Islet of Langerhans (tissue), 1 donor: ENCODE measurements around the gene SIGLEC15.
"Not testable (repeated sequence)": the region's sequence is repeated elsewhere in the genome, so short reads cannot be mapped to it uniquely, and the experiment has no call there.

Experiments
- FAIRE-seq: peaks from one replicate; lab custom pipeline; 2011; peaks lifted over from hg19 to GRCh38; lab: Jason Lieb, UNC

The SIGLEC15 gene

DNA sequence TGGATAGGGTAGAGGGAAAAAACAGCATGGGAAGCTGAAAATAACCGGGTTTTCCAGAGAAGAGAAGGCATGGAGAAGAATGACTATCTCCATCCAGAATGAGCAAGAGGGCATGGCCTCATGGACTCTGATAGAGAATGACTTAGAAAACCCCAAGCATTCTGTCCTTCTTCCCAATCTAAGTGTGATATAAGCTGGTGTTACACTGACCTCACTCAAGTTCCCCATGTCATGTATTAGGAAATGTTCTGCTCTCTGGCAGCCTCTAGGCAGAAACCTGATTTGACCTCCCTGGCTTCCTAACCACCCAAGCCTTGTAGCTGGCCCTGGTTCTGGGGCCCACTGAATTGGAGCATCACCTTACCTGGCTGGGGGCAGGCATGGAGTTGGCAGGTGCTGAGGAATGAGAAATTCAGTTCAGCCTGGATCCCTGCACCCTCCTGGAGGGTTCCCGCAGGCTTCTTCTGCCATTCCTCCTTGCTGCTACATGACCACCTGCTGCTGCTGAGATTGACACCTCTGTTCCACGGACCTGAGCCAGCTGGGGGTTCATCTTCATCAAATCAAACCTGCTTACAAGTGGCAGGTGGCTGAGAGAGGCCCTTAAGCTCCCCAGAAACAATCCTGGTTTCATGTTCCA is 5.2 kb upstream of the SIGLEC15 start:
- FAIRE-seq: no peak

- no peak for FAIRE-seq
Observed at GRCh38 chr18:45821026-45821425, 4.4 kb upstream of the SIGLEC15 start.

- no peak for FAIRE-seq
Observed at GRCh38 chr18:45821711-45822110, 3.8 kb upstream of the SIGLEC15 start.

GRCh38 chr18:45826084-45826483 is 609 bp downstream of the SIGLEC15 start:
- no peak for FAIRE-seq

DNA sequence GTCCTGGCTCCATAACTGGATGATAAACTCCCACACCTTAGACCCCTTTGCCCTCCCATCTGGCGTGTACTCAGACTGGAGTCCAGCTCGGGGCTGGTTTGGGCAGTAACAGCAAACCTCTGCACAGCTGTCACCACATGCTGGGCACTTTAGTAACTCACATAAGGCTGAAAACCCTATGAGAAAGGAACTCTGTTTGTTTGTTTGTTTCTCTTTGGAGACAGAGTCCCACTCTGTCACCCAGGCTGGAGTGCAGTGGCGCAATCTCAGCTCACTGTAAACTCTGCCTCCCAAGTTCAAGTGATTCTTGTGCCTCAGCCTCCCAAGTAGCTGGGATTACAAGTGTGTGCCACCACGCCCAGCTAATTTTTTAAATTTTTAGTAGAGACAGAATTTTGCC is 1.2 kb downstream of the SIGLEC15 start:
- FAIRE-seq: not testable (repeated sequence)

DNA sequence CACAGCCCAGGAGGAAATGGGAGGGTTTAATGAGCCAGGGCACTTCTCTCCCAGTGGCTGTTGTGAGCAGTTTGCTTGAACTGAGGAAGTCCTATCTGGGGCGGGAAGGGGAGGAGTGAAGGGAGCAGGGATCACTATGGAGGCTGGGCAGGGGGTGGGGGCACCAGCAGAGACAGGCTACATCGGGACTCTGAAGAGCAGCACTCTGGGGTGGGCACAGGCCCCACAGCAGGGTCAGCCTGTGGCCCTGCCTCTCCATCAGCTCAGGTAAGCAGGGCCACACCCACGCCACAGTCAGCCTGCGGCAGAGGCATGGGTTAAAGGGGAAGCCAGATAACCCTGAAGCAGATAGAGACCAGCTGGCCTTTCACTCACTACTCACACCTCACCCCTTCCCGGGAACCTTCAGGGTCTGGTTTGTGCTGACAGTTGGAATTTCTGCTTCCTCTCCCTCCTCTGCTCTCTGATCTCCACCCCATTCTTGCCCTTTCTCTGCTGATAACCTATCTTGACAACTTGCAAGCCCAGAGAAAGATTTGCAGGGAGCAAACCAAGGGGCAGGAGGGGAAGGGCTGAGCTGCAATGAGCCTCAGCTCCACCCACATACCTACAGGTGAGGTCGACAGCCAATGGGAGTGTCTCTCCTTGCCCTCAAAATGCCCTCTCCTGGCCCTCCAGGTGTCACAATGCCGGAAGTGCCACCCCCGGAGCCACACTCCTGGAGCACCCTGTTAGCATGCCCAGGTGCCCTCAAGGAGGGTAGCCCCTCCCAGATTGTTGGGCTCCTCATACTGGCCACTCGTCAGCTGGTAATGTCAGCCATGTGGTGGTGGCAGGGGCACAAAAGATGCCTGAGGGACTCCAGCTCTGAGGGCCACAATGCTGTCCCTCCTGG is 3.7 kb downstream of the SIGLEC15 start:
- FAIRE-seq: no peak

- no peak for FAIRE-seq
Observed at GRCh38 chr18:45829855-45830254, 4.4 kb downstream of the SIGLEC15 start.

- no peak for FAIRE-seq
Observed at GRCh38 chr18:45830917-45831316, 5.4 kb downstream of the SIGLEC15 start.

- peak; percentile 89 for FAIRE-seq
Observed at GRCh38 chr18:45833846-45834245, 8.4 kb downstream of the SIGLEC15 start.

DNA sequence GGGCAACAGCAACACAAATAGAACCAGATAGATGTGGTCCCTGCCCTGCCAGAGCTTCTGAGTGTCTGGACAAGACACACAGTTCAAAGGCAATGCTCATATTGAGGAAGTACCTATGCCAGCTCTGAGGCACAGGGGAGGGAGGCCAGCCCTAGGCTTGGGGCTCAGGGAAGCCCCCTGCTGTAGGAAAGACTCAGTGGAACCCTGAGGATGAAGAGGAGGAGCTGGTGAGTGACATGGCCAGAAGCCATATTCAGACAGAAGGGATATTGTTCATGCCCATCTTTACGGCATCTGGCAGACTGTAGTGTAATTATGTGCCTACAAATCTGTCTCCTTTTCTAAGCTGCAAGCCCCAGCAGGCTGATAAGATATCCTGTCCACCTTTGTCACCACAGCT is 8.8 kb downstream of the SIGLEC15 start:
- no peak for FAIRE-seq

DNA sequence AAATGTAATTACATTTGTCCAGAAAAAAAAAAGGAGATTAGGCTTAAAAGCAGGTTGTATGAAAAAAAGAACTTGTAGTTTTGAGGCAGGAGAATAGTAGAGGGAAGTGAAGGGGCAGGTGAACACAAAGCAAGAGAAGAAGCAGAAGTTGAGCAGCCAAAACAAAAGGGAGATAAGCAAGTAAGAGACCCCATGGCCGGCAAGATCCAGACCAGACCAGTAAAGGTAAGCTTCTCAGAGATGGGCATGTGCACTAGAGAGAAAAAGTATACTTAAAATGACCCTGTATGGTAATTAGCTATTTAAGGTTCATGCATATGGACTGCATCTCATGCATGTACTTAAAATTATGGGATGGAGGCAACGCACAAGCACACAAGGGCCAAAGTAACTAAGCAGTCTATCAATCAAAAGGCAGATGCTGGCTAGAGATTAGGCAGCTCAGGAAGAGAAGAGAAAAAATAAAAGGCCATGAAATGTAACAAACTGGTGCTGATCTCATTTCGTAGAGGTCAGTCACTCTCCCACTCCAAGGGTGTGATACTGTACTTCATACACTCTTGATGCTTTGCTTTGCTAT is 9.7 kb downstream of the SIGLEC15 start:
- no peak for FAIRE-seq

GRCh38 chr18:45836242-45837205 is 11.0 kb downstream of the SIGLEC15 start:
- FAIRE-seq: no peak

DNA sequence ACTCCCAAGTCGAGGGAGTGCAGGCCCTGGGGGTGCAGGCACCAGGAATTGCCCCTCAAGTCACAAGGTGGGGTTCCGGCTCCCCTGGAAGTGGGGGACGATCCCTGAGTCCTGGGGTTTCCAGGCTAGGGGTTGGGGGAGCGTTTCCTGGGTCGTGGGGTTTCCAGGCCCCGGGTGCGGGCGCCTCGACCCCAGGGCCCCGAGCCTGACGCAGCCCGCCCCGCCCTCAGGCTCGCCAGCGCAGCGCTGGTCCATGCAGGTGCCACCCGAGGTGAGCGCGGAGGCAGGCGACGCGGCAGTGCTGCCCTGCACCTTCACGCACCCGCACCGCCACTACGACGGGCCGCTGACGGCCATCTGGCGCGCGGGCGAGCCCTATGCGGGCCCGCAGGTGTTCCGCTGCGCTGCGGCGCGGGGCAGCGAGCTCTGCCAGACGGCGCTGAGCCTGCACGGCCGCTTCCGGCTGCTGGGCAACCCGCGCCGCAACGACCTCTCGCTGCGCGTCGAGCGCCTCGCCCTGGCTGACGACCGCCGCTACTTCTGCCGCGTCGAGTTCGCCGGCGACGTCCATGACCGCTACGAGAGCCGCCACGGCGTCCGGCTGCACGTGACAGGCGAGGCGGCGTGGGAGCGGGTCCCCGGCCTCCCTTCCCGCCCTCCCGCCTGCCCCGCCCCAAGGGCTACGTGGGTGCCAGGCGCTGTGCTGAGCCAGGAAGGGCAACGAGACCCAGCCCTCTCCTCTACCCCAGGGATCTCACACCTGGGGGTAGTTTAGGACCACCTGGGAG is 12.0 kb downstream of the SIGLEC15 start:
- FAIRE-seq: no peak

DNA sequence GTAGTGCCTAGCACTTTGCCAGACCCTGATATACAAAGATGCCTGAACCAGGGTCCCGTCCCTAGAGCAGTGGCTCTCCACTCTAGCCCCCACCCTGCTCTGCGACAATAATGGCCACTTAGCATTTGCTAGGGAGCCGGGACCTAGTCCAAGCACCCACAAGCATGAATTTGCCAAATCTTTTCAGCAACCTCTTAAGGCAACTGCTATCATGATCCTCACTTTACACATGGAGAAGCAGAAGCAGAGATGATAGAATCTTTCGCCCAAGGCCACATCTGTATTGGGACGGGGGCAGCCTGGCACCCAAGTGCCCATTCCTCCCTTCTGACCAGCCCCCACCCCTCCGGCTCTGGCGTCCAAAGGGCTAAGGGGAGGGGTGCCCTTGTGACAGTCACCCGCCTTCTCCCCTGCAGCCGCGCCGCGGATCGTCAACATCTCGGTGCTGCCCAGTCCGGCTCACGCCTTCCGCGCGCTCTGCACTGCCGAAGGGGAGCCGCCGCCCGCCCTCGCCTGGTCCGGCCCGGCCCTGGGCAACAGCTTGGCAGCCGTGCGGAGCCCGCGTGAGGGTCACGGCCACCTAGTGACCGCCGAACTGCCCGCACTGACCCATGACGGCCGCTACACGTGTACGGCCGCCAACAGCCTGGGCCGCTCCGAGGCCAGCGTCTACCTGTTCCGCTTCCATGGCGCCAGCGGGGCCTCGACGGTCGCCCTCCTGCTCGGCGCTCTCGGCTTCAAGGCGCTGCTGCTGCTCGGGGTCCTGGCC is 13.0 kb downstream of the SIGLEC15 start:
- FAIRE-seq: no peak

DNA sequence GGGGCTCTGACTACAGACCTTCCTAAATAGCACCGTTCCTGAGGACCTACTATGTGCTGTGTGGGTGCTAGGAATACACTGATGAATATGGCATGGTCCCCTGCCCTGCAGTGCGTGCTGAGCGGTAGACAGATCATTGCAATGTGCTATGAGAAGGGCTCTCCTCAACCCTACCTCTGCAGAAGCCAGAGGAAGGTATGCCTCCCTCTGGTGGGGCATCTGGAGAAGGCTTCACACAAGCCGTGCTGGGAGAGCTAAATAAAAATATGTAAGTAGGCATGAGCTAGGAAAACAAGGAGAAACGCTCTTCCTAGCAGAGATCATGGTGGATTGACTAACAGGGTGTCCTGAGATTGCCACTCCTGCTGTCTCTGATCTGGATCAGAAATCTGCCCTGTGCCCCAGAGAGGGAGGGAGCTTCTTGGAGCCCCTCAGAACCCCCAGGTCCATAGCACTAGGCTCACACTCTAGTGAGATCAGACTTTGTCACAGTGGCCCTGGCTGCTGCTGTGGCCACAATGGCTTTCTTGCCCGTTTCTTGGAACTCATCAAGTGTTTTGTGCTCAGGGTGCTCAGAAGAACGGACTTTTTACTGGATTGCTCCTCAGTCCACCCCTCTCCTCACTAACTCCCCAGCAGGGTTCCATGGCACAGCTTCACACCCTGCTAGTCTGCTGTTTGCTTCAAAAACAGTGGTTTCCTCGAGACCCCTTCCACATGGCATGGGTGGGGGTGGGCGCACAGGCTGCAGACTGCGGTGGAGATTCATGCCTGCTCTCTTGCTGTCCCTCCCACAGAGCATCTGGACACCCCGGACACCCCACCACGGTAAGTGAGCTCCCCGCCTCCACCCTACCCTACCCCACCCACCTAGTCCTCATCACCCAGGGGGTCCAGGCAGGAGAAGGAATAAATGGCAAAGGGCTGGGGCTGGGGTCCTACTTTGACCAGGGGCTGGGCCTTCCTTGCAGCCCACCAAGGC is 14.2 kb downstream of the SIGLEC15 start:
- no peak for FAIRE-seq

- FAIRE-seq: no peak
Observed at GRCh38 chr18:45841060-45841764, 15.7 kb downstream of the SIGLEC15 start.

GRCh38 chr18:45841765-45842442 is 16.4 kb downstream of the SIGLEC15 start:
- FAIRE-seq: no peak

- FAIRE-seq: no peak
Observed at GRCh38 chr18:45843019-45843418, 17.5 kb downstream of the SIGLEC15 start.
